Endothelial cell of umbilical vein (primary cell): Measurements from ENCODE around the gene BTAF1. TPM values are rescaled to one million over a fixed set of nuclear protein-coding genes. Genes with fewer than 3 reads are reported as not detected.

Source experiments
- BruUV-seq: library from RNA; stranded (reverse); fragments of 400-500 nt; replicated peaks from 2 replicates; lab custom pipeline; 2021; lab: Mats Ljungman, UMichigan
- CTCF ChIA-PET: fragments of 300-600, 350-600 bp; sonication (Branson Sonifier 250); formaldehyde crosslinking; loops from one replicate; lab custom pipeline; 2021; ENCODE audit warnings: antibody characterized with exemption, inconsistent platforms; lab: Charles Lee
- POLR2A ChIA-PET: fragments of 300-600, 350-600 bp; sonication (Branson Sonifier 250); formaldehyde crosslinking; loops from one replicate; lab custom pipeline; 2021; ENCODE audit warnings: antibody characterized with exemption, inconsistent platforms; lab: Charles Lee
- DNase-seq: peaks from one replicate; pipeline ENCODE4 v3.0.0-alpha.2; 2011; ENCODE audit warnings: low read depth, low spot score
- FAIRE-seq: peaks from 2 replicates; lab custom pipeline; 2011; peaks lifted over from hg19 to GRCh38; lab: Jason Lieb, UNC
- H2AFZ ChIP-seq: 2 replicates; pipeline ENCODE4 v1.6.0; 2012; ENCODE audit warnings: low read depth, low read length, control low read depth, inconsistent platforms
- H3K27ac ChIP-seq: 2 replicates; pipeline ENCODE4 v1.5.1; 2011; ENCODE audit warnings: low read depth, mild to moderate bottlenecking, control low read depth, low read length, moderate library complexity; ENCODE audit not compliant: insufficient read depth
- H3K27me3 ChIP-seq, 2 experiments: 2 replicates each; pipeline versions ENCODE4 v1.6.0 to v1.6.1; 2011; ENCODE audit warnings: low read length in 2 of 2, mixed read lengths in 1 of 2; ENCODE audit not compliant: control insufficient read depth in 2 of 2, insufficient read depth in 2 of 2
- H3K36me3 ChIP-seq, 2 experiments: 2 replicates in 1 of 2; 3 replicates in 1 of 2; pipeline ENCODE4 v1.5.1; 2011; ENCODE audit warnings: low read length in 2 of 2, mild to moderate bottlenecking in 1 of 2, moderate library complexity in 1 of 2; ENCODE audit not compliant: control insufficient read depth in 2 of 2, insufficient read depth in 2 of 2; ENCODE audit errors: extremely low read depth in 1 of 2
- H3K4me1 ChIP-seq: 3 replicates; pipeline ENCODE4 v1.5.1; 2011; ENCODE audit warnings: mild to moderate bottlenecking, low read length; ENCODE audit not compliant: control insufficient read depth, insufficient read depth; ENCODE audit errors: extremely low read depth
- H3K4me2 ChIP-seq: 2 replicates; pipeline ENCODE4 v1.6.1; 2011; ENCODE audit warnings: low read length, control low read depth, mixed read lengths; ENCODE audit not compliant: insufficient read depth
- H3K4me3 ChIP-seq, 3 experiments: fragments of 200-600 bp in 1 of 3; sonication (generic), shearing (Covaris generic) in 1 of 3; replicated peaks in 1 of 3; 2 replicates each; pipeline ENCODE4 v1.5.1; 2011 to 2016; ENCODE audit warnings: control low read depth in 3 of 3, low read length in 3 of 3, mild to moderate bottlenecking in 2 of 3, inconsistent platforms in 1 of 3, low read depth in 1 of 3, moderate library complexity in 1 of 3; ENCODE audit not compliant: insufficient read depth in 1 of 3
- H3K79me2 ChIP-seq: 2 replicates; pipeline ENCODE4 v1.6.0; 2012; ENCODE audit warnings: low read length, inconsistent platforms; ENCODE audit not compliant: control insufficient read depth, insufficient read depth
- H3K9ac ChIP-seq: replicated peaks from 2 replicates; pipeline ENCODE3; 2011; ENCODE audit warnings: low read length, control low read depth; ENCODE audit not compliant: insufficient read depth; ENCODE audit errors: extremely low read depth
- H3K9me1 ChIP-seq: replicated peaks from 3 replicates; pipeline ENCODE4 v1.6.0; 2011; ENCODE audit warnings: mild to moderate bottlenecking, low read length; ENCODE audit not compliant: control insufficient read depth, insufficient read depth; ENCODE audit errors: extremely low read depth
- H3K9me3 ChIP-seq: replicated peaks from 2 replicates; pipeline ENCODE4 v1.5.1; 2012; ENCODE audit warnings: low read length, inconsistent platforms; ENCODE audit not compliant: control insufficient read depth, insufficient read depth
- H4K20me1 ChIP-seq: replicated peaks from 2 replicates; pipeline ENCODE3; 2011; ENCODE audit warnings: mild to moderate bottlenecking, low read length; ENCODE audit not compliant: control insufficient read depth, insufficient read depth; ENCODE audit errors: extremely low read depth
- CTCF ChIP-seq, 2 donors: IDR thresholded peaks; 1 replicate in 1 of 2; 2 replicates in 1 of 2; pipeline ENCODE4 v1.5.1; 2011; ENCODE audit warnings: low read length in 2 of 2, mild to moderate bottlenecking in 2 of 2, moderate library complexity in 2 of 2, control low read depth in 1 of 2, inconsistent platforms in 1 of 2, low read depth in 1 of 2; ENCODE audit not compliant: insufficient read depth in 1 of 2; ENCODE audit errors: extremely low read depth in 1 of 2
- EZH2 ChIP-seq: IDR thresholded peaks from 2 replicates; pipeline ENCODE4 v1.6.1; 2012; ENCODE audit warnings: borderline replicate concordance, low read depth, mild to moderate bottlenecking, moderate library complexity, low read length, inconsistent platforms; ENCODE audit not compliant: severe bottlenecking
- FOS ChIP-seq: IDR thresholded peaks from 2 replicates; pipeline ENCODE4 v1.6.1; 2011; ENCODE audit warnings: mild to moderate bottlenecking, low read length, moderate library complexity, borderline replicate concordance; ENCODE audit not compliant: insufficient read depth
- GATA2 ChIP-seq: IDR thresholded peaks from 2 replicates; pipeline ENCODE4 v1.7.0; 2011; ENCODE audit warnings: low read depth, mild to moderate bottlenecking, moderate library complexity, mixed read lengths, low read length; ENCODE audit not compliant: insufficient read length, insufficient read depth
- JUN ChIP-seq: IDR thresholded peaks from 2 replicates; pipeline ENCODE4 v1.6.1; 2011; ENCODE audit warnings: borderline replicate concordance, low read depth; ENCODE audit not compliant: insufficient read length, insufficient read depth
- MAX ChIP-seq: IDR thresholded peaks from 2 replicates; pipeline ENCODE4 v1.6.1; 2011; ENCODE audit not compliant: insufficient read depth, insufficient read length
- MYC ChIP-seq: IDR thresholded peaks from one replicate; pipeline ENCODE4 v1.6.1; 2011; ENCODE audit warnings: mild to moderate bottlenecking, low read depth, low read length
- POLR2A ChIP-seq: IDR thresholded peaks from 2 replicates; pipeline ENCODE4 v1.6.1; 2012; ENCODE audit warnings: low read depth, mild to moderate bottlenecking, control low read depth, low read length
- POLR2AphosphoS5 ChIP-seq: IDR thresholded peaks from 2 replicates; pipeline ENCODE4 v1.6.1; 2012; ENCODE audit warnings: low read depth, mild to moderate bottlenecking, control low read depth, low read length, moderate library complexity; ENCODE audit not compliant: insufficient read depth
- dilution Hi-C: fragments of 300-500 bp; cut with MboI; formaldehyde crosslinking; loops from one replicate; pipeline ENCODE4 v1.15.0; 2019; ENCODE audit warnings: low sequenced_read_pairs; ENCODE audit not compliant: extremely low pct_ligation_motif_present
- intact Hi-C: fragments of 100-400 bp; cut with micrococcal nuclease; formaldehyde crosslinking; loops from one replicate; pipeline ENCODE4 v1.10.0; 2022
- polyA plus RNA-seq, 4 experiments: library from polyadenylated mRNA; depleted of rRNA in 3 of 4; stranded (reverse) in 3 of 4; unstranded in 1 of 4; fragments of >200 nt; gene quantifications; 2 replicates each; pipeline versions ENCODE4 v1.2.1 to v1.2.3, GENCODE V29; 2011 to 2012; ENCODE audit warnings: missing spikeins in 1 of 4
- total RNA-seq: library from RNA; stranded (reverse); gene quantifications from 2 replicates; pipeline ENCODE4 v1.2.3, GENCODE V29; 2021

Gene BTAF1
- total and polyA plus RNA-seq, 2 donors (not counting 3 experiments of a cell fraction or from before 2014, with no cell fraction given): 9.9 to 23.1 TPM

GRCh38 chr10:91887272-91888076 is 36.1 kb upstream of the BTAF1 start:
- intact Hi-C loops: loop anchor here (1.0 kb wide), 2 partner anchors 15 to 89 kb away; partner anchors contain the start of gene TNKS2
- no peak for TF ChIP-seq MYC
- TF ChIP-seq MAX: no peak
- no peak for TF ChIP-seq CTCF (IDR thresholded peaks at IDR 0.05; ENCODE audit: extremely low read depth in 1 of 2, insufficient read depth in 1 of 2, low read depth in 1 of 2, low read length in 2 of 2)
- TF ChIP-seq POLR2A: no peak
- TF ChIP-seq GATA2: no peak
- TF ChIP-seq EZH2: no peak
- TF ChIP-seq JUN: no peak
- no peak for TF ChIP-seq FOS
- TF ChIP-seq POLR2AphosphoS5: no peak
- peak overlapping the region; percentile 48 to 86 (median 83) for H3K4me3 ChIP-seq
- no peaks in the 10 kb centered on the region for H3K9me3 ChIP-seq
- peak; percentile 42 for DNase-seq
- no peak for FAIRE-seq
- H3K4me1 ChIP-seq: peaks cover 19% of the 10 kb centered on the region
- peak overlapping the region; percentile 99 for H3K4me2 ChIP-seq
- no peaks in the 10 kb centered on the region for H3K36me3 ChIP-seq
- POLR2A ChIA-PET: interaction anchor here (0.6 kb wide), 1 partner anchor 258 kb away, joined by 3 read pairs; no protein-coding TSS in a partner anchor
- dilution Hi-C loops: no loop called here
- H3K27ac ChIP-seq: no peak overlapping the region
- no peaks in the 10 kb centered on the region for H3K79me2 ChIP-seq
- H3K9ac ChIP-seq: peak overlapping the region; percentile 59
- H3K27me3 ChIP-seq: no peaks in the 10 kb centered on the region
- no TSS peak for BruUV-seq
- no peaks in the 10 kb centered on the region for H4K20me1 ChIP-seq
- H2AFZ ChIP-seq: peak overlapping the region; percentile 99
- CTCF ChIA-PET: interaction anchor here (0.9 to 2.0 kb wide), 5 partner anchors 21 to 129 kb away, joined by 3 to 11 read pairs (median 4); no protein-coding TSS in a partner anchor
- H3K9me1 ChIP-seq: no peaks in the 10 kb centered on the region
